HTERT RPE-1 (cell line): ENCODE results near the gene KLK14.

Source experiments
- in situ Hi-C: fragments of 300-500 bp; cut with MboI; formaldehyde crosslinking; loops from 4 replicates; pipeline ENCODE4 v1.14.3; 2020; ENCODE audit warnings: low sequenced_read_pairs

KLK14 gene

GRCh38 chr19:51082611-51083010, at the start of gene KLK14:
Gene KLK14 (minus strand): TSS chr19:51082887. CDS start chr19:51082614, 273 bp downstream.
- in situ Hi-C loops, result no loop called here

DNA sequence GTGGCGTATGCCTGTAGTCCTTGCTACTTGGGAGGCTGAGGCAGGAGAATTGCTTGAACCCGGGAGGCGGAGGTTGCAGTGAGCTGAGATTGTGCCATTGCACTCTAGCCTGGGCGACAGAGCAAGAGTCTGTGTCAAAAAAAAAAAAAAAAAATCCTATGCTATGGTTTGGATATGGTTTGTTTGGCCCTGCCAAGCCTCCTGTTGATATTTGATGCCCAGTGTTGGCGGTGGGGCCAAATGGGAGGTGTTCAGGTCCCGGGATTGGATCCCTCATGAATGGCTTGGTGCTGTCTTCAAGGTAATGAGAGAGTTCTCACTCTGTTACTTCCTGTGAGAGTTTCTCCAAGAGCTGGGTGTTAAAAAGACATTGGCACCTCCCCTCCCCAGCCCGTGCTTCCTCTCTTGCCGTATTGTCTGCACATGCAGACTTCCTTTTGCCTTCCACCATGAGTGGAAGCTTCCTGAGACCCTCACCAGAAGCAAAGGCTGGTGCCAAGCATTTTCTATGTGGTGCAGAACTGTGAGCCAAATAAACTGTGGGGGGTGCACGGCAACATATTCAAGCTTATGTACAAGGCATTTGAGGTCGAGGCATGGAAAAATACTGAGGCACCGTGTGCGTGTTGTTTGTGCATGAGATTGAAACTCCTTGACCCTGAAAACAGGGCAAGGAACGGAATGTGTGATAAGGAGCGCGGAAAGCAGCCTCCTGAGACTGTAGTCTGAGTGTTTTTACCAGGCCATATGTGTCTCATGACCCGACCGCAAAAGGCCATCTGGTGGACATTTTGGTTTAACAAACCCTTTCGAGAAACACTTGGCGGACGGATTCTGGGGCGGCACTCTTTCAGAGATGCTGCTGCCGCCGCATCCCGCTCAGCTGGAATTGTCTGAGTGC, 49.3 kb upstream of the KLK14 start:
- in situ Hi-C loops, result no loop called here

DNA sequence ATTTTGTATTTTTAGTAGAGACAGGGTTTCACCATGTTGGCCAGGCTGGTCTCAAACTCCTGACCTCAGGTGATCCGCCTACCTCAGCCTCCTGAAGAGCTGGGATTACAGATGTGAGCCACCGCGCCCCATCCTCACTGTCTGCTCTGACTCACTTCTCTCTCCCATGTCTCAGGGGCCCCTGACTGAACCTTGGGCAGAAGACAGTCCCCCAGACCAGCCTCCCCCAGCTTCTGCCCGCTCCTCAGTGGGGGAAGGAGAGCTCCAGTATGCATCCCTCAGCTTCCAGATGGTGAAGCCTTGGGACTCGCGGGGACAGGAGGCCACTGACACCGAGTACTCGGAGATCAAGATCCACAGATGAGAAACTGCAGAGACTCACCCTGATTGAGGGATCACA, 47.0 kb upstream of the KLK14 start:
- in situ Hi-C loops, result no loop called here

DNA sequence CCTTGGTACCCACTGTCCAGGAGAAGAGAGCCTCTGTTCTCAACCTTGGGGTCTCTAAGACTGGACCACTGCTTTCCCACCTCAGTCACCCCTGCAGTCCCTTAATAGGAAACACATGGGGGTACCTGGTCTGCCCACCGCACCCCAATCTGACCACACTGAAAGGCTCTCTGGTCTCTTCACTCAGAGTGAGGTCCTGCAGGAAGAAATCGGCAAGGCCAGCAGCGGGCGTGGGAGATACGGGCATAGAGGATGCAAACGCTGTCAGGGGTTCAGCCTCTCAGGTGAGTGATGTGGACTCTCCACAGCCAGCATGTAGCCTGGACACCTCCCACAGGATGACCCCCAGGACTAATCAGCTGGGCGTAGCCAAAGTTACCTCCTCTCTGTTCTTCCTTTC, 45.5 kb upstream of the KLK14 start:
- in situ Hi-C loops, result no loop called here

- in situ Hi-C loops, result no loop called here
These were observed 45.1 kb upstream of the KLK14 start for GRCh38 chr19:51127755-51128154.

GRCh38 chr19:51127032-51127431, 44.3 kb upstream of the KLK14 start:
- in situ Hi-C loops, result no loop called here

- in situ Hi-C loops, result no loop called here
These were observed 42.9 kb upstream of the KLK14 start for GRCh38 chr19:51125421-51126075.

DNA sequence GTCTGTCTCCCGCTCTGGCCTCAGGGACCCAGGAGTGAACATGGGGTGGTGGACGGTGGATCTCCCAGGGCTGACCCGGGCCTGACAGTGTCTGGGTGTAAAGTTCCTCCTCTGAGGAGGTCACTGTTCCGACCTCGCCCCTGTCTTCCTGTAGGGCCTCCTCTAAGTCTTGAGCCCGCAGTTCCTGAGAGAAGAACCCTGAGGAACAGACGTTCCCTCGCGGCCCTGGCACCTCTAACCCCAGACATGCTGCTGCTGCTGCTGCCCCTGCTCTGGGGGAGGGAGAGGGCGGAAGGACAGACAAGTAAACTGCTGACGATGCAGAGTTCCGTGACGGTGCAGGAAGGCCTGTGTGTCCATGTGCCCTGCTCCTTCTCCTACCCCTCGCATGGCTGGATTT, 42.0 kb upstream of the KLK14 start, which contains the start of gene SIGLEC9:
Gene SIGLEC9, plus strand, starts transcription at position 178 of the 400 bp plus-strand sequence. Its CDS starts 69 bp downstream, at position 247.
- in situ Hi-C loops, result no loop called here

- in situ Hi-C loops, result no loop called here
These were observed 41.5 kb upstream of the KLK14 start for GRCh38 chr19:51124216-51124615.

GRCh38 chr19:51123802-51124201, 41.1 kb upstream of the KLK14 start:
- in situ Hi-C loops, result no loop called here

DNA sequence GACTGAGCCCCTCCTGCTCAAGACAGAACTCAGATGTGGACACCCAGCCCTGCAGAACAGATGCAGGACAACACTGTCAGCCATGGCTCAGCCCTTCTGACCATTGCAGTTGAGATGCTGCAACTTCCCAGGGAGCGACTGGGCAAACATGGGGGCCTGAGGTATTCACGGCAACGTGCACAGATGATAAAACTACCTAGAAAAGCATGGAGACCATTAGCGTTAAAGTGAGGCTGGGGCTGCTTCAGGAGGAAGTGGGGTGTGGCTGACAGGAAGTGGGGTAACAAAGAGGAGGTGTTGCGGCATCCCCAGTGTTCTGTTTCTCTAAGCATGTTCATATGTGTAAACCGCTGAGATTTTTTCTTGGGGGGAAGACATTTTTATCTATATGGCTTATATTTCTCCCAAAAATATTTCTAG, 40.7 kb upstream of the KLK14 start:
- in situ Hi-C loops, result no loop called here

DNA sequence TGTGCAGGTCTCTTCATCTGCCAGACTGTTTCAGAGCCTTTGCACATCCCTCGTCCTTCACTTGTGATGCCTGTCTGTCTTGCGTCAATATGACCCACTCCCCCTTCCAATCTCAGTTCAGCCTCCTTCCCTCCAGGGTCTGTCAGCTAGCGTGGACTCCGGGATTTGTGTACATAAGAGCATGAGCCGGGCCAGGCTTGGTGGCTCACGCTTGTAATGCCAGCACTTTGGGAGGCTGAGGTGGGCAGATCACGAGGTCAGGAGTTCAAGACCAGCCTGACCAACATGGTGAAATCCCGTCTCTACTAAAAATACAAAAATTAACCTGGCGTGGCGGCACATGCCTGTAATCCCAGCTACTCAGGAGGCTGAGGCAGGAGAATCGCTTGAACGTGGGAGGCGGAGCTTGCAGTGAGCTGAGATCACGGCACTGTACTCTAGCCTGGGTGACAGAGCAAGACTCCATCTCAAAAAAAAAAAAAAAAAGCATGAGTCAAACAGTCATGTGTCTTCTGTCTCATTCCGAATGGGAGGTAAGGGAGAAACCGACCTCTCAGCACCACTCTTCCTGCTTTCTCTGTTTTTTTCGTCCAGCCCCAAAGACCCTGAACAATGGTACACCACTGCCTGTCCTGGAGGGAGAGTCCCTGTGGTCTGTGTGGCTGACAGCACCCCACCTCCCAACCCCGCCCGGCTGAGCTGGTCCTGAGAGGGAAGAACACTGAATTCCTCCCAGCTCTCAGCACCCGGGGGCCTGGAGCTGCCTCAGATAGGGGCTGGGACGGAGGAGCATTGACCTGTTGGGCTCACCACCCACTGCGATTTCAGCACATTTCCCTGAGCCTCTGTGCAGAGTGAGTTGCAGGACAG, 39.7 kb upstream of the KLK14 start:
- in situ Hi-C loops, result no loop called here

GRCh38 chr19:51121257-51121656, 38.6 kb upstream of the KLK14 start:
- in situ Hi-C loops, result no loop called here

GRCh38 chr19:51120160-51120559, 37.5 kb upstream of the KLK14 start:
- in situ Hi-C loops, result no loop called here

- in situ Hi-C loops, result no loop called here
These were observed 36.9 kb upstream of the KLK14 start for GRCh38 chr19:51119611-51120010.

GRCh38 chr19:51119101-51119500, 36.4 kb upstream of the KLK14 start:
- in situ Hi-C loops, result no loop called here

DNA sequence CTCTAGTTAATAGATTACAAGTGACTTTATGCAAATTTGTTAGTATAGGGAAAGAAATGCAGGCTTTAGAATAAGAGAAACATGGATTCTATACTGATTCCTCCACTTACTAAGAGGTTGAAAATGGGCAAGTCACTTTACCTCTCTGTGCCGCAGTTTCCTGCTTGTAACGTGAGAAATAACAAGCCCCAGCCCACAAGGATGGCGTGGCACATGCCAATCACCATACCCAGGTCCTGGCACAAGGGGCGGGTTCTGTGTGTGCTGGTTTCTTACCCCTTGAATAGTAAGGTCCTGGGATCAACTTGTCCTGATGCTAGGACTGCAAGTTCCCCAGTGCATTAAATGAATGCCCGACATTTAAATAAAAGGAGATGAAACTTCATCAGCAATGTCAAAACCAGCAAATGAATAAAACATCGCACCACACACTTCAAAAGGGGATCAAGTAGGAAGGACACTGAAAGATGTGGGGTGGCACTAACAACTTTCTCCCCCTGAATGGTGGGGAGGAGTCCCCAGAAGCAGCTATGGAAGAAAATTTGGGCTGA, 34.1 kb upstream of the KLK14 start:
- in situ Hi-C loops, result no loop called here

DNA sequence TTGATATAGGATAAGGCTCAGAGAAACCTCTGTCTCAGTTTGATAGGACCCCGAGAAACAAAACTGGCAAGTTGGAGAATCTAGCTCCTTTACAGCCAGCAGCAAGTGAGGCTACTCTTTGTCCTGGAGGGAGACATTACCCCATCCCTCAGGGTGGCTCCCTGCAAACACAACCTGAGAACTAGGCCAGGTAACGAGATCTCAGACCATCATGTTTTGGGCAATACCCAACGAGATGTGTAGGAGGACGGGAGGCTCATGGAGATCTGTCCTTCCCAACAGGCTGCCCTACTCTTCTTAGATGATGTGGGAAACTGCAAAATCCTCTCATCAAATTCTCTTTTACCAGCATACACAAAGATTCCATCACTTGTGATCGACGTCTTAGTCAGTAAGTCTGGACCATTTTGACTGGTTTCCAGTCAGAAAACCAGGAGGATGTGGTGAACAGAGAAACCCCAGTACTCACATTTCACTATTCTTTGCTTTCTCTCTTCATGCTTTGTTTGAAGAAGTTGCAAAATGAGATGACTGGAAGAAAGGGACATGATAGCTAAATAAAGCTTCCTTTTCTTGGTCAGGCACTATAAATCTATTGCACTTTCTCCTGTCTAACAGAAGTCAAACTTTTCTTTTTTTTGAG, 31.5 kb upstream of the KLK14 start:
- in situ Hi-C loops, result no loop called here

DNA sequence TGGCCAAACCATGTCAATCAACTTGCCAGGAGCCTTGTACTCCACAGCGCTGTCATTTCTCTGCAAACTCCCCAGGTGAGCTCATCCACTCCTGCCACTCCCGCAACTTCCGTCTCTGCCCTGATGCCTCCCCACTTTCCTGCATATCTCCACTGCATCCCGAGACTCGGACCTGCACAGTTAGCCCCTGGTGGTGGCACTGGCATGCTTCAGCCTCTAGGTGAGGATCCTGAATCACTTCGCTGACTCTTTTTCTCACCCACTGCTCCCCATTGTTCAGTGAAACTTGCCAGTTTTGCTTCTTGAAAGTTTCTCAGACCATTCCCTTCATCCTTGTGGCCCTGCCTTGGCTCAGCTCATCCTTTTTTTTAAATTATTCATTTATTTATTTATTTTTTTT, 28.9 kb upstream of the KLK14 start:
- in situ Hi-C loops, result no loop called here

GRCh38 chr19:51110666-51110971, 27.9 kb upstream of the KLK14 start:
- in situ Hi-C loops, result no loop called here

GRCh38 chr19:51108805-51109146, 26.1 kb upstream of the KLK14 start:
- in situ Hi-C loops, result no loop called here
